NCI-H2171 treated with DMSO at 0.1 percent for 48 hours (cell line): ENCODE data around the gene ZNF385A.

Source experiments
- DNase-seq: peaks from one replicate; lab custom pipeline; 2025; lab: John Stamatoyannopoulos, UW

The ZNF385A gene, protein sequence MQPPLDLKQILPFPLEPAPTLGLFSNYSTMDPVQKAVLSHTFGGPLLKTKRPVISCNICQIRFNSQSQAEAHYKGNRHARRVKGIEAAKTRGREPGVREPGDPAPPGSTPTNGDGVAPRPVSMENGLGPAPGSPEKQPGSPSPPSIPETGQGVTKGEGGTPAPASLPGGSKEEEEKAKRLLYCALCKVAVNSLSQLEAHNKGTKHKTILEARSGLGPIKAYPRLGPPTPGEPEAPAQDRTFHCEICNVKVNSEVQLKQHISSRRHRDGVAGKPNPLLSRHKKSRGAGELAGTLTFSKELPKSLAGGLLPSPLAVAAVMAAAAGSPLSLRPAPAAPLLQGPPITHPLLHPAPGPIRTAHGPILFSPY

DNA sequence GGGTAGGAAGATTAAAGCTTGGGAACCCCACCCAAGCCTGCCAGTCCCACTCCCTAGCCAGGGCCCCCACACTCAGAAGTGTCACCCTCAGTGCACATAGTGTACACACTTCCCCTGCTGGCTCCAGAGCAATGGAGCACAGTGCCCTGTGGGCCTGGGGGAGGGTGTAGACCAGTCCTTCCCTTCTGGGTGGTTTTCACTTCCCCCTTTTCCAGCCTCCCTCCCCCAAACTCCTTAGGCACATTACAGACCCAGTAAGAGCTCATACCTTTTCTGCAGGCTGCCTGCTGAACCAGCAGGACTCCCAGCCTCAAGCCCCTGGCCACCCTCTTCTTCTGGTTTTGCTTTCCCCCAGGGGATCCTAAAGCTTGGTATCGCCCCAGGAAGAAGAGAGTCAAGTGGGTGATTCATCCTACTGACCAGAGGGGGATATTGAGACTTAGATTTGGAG is at the start of gene ZNF385A:
Gene ZNF385A (minus strand): TSS at position 143 of the 451 bp plus-strand sequence. CDS start 219 bp downstream, outside the sequence.
- no peak for DNase-seq

DNA sequence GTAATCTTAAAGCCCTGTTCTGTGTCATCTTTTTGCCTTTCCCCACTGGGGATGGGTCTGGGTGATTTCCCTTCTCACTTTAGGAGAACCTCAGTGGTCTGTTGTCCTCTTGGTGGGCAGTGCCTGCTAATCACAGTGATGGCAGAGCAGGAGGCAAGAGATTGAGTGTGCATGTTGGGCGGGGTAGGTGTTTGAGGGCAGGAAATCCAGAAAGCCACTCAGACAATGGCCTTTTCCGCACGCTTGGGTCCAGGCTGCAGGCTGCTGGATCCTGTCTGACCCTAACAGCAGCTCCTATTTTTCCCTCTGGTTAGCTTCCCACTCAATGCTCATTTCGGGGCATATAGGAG is 48.3 kb upstream of the ZNF385A start:
- no peak for DNase-seq

DNA sequence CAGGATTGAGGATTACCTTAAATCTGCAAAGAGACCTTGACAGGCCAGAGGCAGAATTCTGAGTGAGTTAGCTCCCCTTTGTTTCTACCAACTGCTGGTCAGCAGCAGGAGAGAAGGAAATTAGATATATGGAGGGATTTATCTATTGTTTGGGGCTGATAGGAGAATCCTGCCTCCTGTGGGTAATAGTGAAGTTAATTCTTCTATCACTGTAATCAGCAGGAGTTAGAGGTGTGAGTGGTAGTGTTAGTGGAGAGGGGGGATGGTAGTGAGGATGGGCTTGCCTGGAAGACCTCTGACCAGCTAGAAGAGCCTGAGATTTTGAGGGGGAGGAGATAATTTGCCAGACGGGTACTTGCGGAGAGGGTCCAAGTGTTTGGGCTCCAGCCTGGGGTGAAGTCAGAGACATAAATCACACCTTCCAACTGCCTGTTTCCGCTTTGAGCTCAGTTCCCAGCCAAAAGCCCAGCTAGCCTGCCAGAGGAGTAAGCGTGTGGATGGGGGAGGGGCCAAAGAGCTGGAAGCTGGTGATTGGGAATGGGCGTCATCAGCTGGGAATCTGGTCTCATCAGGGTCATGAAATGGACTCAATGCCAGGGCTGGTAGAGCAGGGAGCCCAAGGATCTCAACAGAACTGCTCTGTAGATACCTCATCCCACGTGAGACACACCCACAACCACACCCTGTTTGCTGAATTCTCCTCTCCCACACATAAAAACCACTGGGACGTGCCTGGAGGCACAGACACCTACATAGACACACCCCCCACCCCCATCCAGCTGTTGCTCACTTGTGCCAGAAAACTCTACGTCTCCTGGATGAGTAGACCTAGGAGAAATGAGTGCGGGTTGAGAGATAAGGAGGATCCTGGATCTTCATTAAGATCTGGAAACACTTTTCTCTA is 47.6 kb upstream of the ZNF385A start:
- no peak for DNase-seq

DNA sequence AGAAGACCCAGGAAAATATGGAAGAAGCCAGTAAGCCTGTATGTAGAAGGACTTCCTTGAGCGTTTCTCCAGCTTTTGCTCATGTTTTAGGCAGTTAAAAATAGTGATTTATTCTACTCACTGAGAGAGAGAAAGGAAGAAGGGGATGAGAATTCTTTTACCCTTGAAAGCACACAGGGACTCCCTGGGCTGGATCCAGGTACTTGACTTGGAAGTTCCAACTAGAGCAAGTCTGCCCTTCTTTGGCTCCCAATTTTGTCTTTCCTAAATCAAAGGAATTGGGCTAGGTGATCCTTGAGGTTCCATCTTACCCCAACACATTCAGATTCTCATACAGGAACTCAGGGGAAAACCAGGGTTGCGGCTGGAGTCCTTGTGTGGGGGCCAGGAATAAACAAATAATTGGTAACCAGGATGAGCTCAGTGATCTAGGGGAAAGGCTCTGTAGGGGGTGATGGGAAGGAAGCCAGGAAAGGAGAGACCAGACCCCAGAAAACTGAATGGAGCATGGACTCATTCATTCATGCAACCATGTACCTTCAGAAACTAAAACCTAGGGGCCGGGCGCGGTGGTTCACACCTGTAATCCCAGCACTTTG is 46.0 kb upstream of the ZNF385A start:
- no peak for DNase-seq

DNA sequence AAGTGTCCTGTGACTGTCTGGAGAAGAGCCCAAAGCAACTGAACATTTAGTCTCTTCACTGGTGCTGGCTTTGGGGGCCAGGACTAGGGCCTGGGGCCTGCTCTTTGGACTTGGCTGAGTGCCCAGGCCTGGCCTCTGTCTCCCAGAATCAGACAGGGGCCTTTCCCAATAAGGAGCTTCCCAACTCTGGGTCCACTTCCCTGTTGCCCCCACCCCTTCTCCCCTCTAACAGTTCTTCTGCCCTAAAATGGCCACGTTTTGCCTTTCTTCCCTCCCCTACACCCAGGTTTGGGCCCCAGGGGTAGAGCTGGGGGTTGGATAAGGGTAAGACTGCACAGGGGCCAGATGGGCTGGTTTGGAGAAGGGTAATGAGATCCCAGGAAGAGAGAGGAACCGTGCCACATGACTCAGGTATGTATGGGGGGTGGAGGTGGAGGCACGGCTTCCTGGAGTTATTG is 44.5 kb upstream of the ZNF385A start:
- DNase-seq = peak; percentile 82

DNA sequence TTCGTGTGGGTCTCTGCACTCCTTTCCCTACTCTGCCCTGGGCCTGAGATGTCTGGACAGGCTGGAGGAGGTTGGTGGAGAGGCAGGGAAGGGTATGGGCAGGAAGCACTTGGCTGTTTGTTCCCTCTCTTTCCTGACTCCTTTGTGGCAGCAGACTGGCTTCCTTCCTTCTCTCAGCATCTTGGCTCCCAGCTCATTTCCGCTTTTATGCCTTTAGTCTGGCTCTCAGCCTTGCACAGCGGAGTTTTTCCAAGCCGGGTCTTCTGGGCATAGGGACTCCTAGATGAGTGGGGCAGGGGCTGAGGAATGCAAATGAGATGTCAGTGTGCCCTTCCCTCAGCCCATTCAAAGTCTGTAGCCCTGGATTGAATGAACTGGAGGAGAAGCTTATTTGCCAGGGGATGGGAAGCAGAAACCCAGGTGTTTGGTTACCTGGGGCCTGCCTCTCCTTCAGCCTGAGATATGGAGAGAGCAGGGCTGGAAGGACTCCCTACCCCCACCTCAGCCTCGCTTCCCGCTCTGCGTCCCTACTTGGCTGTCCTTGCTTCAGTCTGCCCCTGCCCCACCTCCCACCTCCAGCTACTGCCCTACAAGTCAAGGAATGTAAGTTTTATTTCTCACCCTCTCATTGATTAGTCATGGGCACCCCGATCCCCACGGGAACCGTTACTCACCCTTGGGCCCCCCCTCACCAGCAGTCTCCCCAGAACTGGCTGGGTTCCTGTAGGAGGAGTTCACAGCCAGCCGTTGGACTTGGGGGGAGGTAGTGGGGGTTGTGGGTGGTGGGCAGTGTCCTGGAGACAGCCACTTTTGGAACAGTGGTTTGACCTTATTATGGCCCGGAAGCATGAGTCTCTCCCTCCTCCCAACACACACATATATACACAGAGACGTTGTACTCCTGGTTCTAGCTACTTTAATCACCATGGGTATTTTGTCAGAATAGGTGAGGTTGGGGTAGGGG is 43.8 kb upstream of the ZNF385A start:
- no peak for DNase-seq

DNA sequence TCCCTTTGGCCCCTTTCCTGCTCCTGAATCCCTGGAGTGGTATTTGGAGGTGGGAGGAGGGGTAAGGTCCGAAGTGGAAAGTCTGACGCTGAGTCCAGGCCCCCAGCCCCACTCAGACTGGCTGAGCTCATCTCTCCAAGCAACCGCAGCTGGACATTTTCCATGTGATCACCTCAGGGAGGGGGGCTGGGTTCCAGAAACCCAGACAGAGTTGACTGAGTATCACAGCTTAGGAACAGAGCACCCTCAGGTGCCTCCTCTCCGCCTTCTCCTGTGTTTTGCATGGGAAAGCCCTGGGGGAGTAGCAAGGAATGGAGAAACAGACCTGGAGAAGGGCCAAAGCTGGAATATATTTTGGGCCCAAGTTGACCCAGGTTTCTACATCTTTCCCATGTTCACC is 42.6 kb upstream of the ZNF385A start:
- DNase-seq = no peak

DNA sequence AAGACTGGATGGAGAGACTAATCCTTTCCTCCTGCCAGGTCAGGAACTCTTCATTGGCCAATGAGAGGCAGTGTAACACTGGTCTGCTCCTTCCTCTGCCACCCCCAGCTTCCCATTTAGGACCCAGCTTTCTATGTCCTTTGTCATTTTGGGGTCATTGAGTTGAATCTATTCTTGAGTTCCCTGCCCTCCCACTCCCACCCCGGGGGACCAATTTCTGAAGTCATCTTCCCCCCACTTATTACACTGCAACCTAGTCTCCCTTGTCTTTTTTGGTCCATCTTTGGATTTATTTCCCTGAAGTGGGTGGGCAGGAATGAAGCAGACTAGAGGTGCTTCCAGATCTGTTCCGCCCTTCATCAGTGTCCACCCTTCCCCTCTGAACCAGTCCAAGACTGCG is 42.2 kb upstream of the ZNF385A start:
- DNase-seq = no peak

DNA sequence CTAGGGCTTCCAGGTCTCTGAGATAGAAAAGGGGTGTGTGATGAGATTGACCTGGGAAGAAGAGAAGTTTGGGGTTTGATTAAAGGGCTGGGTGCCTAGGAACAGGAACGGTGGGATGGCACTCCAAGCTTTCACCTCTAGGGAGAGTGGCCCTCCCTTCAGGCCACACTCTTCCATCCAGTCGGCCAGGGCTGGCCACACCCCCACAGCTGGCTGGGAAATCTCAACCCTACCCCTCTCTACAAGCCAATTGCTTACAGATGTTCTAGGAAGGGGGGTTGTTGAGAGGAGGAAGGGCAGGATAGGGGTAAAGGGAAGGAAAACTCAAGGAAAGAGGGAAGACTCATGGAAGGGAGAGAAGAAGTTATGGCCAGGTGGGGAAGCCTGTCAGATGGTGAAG is 41.2 kb upstream of the ZNF385A start:
- no peak for DNase-seq

DNA sequence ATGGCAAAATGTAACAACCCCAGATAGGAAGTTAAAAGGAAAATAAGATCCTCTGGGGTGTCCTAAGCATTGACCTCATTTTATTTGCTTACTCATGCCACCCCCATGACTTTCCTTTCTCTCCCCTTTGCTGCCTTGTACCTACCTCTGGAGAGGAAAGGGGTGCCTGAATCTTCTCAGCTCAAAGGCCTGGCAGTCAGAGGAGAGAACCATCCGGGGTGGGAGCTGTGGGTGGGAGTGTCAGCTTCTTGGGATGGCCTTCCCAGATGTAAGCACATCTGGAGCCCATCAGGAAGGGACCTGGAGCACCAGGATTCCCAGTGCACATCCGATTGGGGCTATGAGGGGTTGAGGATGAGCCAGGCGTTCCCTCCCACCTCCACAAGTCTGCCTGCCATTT is 39.7 kb upstream of the ZNF385A start:
- no peak for DNase-seq

DNA sequence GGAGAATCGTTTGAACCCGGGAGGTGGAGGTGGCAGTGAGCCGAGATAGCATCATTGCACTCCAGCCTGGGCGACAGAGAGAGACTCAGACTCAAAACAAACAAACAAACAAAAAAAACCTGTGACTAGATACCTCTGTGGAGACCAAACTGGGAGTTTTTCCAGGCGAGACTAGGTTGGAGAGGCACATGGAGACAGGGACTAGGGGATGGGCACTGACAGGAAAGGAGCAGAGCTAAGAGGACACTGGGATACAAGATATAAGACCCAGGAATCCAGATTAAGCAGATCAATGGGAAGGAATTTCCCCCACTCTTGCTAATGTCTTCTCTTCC is 39.2 kb upstream of the ZNF385A start:
- DNase-seq = no peak

DNA sequence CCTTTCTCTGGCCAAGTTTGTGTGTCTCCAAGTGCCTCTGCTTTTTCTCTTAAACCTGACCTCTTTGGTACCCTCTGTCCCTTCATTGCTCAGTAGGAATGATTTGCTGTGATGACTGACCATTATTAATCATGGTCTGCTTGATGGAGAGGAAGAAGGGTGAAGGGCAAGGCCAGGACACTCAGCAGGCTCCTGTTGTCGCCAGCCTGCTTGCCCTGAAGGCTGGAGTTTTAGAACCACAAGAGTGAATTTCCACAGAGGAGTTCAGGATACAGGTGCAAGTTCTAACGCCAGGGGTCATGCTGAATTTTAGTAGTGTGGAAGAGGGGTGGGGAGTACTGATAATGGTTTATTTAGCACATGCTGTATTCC is 37.3 kb upstream of the ZNF385A start:
- DNase-seq = no peak

DNA sequence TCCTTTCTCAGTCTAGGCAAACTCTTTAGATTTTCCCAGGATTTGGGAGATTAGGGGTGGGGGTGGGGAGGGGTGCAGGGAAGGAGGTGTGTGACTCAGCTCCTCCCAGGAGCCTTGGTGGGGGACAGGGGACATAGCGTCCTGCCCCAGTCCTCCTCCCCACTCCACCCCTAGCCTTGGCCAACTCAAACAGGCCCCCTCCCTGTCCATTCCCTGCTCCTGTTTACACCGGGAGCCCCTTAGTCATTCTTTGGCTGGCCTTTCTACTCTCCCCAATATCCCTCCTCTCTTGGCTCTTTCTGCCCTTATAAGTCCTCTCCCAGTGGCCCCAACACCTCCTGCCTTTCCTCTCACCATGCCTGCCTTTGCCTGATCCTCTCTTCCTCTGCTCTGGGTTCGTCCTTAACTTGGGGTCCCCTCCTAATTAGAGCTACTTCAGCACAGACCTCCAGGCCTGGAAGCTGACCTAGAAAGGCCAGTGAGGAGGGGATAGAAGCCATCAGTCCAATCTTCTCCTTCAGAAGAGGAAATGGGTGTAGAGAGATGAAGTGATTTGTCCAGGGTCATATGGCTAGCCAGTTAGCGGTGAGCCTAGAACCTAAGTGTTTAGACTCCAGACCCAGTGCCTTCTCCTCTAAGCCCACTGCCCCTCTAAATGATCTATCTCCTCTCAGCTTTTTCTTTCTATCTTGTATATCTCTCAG is 36.8 kb upstream of the ZNF385A start:
- DNase-seq = no peak

DNA sequence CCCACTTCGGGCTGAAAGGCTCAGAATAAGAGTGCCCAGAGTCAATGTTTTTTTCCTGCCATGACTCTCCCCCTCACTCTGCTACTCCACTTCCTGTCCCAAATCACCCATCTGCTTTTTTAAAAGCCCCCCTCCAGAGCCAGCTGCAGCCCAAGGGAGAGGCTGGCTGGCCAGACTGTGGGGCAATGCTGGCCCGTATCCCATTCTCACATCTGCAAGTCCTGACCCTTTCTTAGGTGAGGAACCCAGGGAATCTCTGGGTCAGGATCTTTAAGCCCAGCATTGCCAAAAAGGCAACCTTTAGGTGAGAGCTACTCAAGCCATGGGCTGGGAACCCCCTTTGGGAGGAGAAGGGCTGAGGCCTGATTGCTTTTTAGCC is 36.2 kb upstream of the ZNF385A start:
- no peak for DNase-seq

DNA sequence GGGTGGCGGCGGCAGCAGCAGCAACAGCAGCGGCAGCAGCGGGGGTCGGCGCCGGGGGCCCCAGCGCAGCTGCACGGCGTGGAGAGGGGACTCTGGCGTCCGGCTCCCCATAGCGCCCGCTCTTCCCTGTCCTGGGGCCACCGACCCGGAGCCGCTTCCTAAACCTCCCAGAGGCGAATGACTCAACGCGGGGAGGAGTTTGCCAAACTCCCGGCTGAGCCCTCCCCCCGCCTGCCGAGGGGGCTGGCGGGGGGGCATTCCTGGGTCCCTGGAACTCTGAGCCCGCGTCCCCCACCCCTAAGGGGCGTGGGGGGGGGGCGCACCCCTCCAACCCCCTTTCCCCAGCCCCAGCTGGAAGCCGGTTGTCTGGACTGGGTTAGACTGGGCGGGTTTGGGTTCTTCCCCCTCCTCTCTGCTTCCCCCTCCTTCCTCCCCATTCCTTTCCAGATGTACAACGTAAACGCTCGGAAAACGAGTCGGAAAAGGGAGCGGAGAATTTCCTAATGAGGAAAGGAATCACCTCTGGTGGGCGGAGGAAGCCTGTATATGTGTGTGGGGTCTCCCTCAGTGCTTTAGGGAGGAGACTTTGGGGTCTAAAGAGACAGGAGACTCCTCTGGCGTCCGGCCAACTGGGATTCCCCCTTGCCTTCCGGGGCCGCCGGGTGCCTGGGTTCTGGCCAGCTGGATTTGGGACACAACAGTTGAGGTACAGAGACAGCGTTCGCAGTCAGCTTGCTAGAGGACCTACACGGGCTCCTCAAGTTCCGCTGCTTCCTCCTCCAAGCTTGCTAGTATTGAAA is 34.8 kb upstream of the ZNF385A start, which contains the start of gene ITGA5:
Gene ITGA5 (minus strand): TSS at position 179 of the 800 bp plus-strand sequence. CDS start 68 bp downstream, at position 111.
- peak; percentile 19 for DNase-seq

DNA sequence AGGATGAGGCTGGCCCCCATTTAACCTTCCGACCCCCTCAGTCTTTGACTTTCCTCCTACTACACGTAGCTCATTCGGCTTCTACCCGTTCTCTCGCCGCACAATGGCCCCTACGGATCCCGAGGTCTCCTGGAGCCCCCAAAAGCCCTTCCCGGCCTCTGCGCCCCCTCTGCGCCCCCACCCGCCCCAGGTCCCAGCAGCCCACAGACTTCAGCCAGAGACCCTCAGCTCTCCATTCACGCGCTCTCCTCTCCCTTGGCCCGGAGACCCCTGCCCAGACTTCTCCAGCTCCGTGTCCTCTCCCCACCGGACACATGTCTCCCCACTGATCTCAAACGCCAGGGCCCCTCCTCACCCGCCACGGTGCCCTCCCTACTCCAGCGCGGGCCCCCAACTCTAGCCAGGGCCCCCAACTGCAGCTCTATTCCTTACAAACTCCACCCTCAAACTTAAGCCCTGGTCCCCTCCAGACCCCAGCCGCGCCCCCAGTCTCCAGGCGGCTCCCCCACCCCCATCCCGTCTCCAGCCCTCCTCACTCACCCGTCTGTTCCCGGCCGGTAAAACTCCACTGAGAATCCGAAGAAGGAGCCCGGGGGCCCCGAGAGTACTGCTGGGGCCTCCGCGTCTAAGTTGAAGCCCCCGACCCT is 34.0 kb upstream of the ZNF385A start:
- no peak for DNase-seq

DNA sequence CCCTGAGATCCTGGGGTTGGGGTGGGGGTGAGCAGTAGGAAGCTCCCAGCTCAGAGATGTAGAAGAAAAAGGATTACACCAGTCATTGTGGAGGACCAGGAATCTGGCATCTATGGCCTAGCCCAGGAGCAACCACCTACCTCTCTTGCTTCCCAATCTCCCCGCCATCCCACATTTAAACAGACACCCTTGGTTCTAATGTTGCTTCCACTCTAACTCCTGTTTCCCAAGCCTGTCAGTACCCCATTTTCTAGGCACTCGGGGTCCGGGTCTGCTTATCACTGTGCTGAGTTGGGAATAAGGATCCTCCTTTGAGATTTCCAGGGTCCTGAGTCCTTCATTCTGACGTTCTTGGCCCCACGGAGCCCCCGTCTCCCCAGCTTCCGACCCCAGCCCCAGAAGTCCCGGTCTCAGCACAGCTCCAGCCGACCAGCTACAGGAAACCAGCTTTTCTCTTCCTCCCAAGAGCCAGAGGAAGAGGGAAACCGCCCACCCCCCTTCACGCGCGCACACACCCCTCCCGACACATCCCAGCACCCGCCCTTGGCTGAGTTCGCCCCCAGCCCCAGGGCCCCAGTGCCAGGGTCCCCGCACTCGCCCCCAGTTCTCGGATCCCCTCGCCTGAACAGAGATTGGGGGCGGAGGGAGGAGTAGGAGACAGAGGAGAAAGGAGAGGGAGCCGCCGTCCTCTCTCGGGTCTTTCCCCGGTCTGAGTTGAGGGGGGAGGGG is 33.3 kb upstream of the ZNF385A start:
- DNase-seq = no peak

DNA sequence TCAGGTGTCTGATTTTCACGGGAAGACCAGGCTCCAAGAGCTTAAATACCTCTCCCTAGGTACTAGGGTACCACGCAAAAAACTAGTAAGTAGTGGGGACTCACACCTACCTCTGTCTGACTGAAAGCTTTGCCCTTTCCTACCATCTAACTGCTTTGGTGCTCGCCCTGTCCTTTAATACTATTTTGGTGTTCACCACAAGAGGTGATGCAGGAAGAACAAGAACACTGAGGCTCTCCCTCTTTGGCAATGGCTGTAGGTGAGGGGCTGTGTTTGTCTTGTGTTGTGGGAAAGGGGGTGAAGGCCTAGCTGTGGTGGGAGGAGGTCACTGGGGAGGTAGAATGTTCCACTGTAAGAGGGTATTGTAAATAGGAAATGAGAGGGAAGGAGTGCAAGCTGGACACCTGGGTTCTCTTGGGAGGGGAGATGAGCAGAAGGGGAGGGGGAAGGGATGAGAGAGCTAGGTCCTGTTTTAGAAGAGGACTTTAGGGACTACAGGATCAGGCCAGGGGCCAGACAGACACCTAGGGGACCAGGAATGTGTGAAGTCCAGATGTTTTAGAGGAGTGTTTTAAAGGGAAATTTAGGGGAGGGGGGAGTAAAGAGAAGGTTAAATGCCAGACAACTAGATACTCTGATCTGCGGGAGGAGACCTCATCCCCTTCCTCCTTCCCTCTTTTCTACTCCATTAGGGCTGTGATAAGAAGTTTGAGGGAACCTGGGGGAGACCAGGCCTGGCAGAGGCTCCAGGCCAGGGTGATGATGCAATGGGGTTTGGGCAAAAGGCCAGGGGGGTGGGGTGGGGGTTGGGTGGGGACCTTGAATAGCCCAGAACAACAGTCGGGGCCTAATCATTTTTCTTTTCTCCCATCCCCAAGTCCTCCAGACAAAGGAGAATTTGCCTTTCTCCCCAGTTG is 32.4 kb upstream of the ZNF385A start:
- no peak for DNase-seq
